Activated CD4-positive, alpha-beta T cell treated with anti-CD3 and anti-CD28 coated beads for 4 hours (primary cell): ENCODE results near the gene CRTC3.
"Not testable (repeated sequence)": the region's sequence is repeated elsewhere in the genome, so short reads cannot be mapped to it uniquely, and the experiment has no call there.

Experiments used
- DNase-seq, 2 donors: peaks; one replicate each; pipeline ENCODE4 v3.0.0-alpha.2; 2020

The CRTC3 gene

GRCh38 chr15:90629217-90629616 is 99.5 kb downstream of the CRTC3 start:
- no peak for DNase-seq

DNA sequence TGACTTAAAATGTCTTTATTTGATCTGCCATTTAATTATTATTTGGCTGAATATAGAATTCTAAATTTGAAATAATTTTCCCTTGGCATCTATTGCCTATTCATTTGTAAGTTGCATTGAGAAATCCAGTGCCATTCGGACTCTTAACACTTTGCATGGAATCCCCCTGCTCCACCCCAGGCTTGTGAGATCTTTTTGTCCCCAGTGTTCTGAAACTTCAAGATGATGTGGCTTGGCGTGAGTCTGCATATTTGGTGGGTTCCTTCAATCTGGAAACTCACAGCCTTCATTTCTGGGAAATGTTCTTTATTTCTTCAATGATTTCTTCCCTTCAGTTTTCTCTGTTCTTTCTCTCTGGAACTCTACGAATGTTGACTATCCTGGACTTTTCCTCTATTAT is 103.6 kb downstream of the CRTC3 start:
- no peak for DNase-seq

GRCh38 chr15:90636993-90637392 is 107.3 kb downstream of the CRTC3 start:
- DNase-seq, result not testable (repeated sequence)

DNA sequence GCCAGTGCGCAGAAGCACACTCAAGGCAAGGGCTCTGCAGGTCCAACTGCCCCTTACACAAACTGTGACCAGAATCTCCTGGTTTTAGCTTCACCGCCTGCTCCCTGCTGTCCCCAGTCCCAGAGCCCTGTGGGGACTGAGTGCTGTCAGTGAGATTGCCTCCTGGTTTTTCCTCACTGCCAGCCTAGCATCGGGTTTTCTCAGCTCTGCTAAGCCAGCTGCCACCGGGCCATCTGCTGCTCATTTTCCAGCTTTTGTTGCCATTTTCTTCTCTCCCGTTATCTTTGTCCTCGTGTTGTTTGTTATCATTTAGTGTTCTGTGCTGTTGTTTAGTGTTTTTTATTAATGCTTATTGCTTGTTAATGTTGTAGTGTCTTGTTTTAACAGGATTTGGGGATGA is 108.0 kb downstream of the CRTC3 start:
- no peak for DNase-seq

DNA sequence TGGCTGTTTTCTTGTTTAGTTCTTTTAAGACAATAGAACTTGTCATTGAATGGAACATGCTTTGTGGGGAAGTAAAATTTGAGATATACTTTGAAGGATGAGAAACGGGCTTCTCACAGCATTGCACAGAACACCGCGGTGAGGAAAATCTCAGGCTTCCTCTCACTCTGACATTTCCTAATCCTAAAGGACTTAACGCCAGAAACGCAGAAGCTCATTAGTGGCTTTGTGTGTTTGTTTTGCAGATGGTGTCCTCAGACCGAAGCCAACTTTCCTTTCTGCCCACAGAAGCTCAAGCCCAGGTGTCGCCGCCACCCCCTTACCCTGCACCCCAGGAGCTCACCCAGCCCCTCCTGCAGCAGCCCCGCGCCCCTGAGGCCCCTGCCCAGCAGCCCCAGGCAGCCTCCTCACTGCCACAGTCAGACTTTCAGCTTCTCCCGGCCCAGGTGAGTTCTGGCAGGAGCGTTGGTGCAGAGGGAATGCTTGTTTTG is 108.5 kb downstream of the CRTC3 start:
- no peak for DNase-seq

- no peak for DNase-seq
Measured at GRCh38 chr15:90638963-90639362, 109.2 kb downstream of the CRTC3 start.

- no peak for DNase-seq
Measured at GRCh38 chr15:90640862-90641261, 111.1 kb downstream of the CRTC3 start.

GRCh38 chr15:90641581-90642463 is 112.1 kb downstream of the CRTC3 start:
- DNase-seq, result no peak

DNA sequence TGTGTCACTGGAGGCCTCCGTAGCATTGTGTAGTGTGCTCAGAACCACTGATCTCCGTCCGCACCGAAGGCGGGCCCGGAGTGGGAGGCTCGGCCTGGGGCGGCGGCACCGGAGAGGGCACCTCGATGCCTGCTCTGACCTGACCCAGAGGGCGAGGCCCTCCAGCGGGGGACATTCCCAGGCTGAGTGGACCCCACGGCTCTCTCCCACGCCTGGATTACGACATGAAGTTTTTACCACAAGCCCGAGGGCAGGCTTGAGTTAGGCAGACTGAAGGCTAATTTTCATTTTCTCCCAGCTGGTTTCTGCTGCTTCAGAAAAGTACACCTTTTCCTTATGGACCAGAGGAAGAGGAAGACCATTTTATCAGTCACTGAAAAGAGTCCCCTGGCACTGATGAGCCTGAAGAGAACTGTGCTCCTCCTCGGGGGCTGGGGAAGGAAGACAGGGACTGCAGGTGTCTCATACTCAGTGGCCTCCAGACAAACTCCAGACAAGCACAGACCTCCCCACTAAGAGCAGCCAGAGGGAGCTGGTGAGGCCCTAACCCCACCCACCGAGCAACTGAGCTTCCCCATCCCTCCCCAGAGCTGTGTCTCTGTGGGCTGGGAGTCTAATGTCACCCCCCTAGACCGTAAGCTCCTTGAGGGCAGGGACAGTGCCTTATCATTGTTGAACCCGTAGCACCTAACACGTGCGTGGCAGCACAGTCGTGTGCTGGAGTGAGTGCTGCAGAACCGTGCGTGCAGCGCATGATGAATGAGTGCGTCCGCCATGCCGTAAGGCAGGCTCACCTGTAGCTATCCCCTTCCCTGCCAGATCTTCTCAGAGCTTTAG is 113.0 kb downstream of the CRTC3 start:
- no peak for DNase-seq

- no peak for DNase-seq
Measured at GRCh38 chr15:90643301-90643632, 113.5 kb downstream of the CRTC3 start.

DNA sequence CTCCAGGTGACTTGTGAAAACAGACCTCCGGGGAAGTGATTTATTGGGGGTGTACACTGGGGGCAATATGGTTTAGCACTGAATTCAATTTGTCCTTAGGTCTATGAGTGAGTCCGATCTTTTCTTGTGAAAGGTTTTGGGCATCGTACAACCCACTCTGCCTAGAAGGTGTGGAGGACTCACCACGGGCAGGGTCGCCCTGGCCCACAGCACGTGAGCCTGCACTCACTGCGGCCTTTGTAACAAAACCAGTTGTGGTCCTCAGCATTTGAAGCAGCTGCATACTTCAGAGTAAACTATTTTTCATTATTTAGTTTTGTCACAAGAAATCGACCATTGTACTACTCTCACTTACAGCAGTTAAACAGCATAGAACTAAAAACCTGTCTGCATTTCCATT is 114.8 kb downstream of the CRTC3 start:
- DNase-seq, result no peak

DNA sequence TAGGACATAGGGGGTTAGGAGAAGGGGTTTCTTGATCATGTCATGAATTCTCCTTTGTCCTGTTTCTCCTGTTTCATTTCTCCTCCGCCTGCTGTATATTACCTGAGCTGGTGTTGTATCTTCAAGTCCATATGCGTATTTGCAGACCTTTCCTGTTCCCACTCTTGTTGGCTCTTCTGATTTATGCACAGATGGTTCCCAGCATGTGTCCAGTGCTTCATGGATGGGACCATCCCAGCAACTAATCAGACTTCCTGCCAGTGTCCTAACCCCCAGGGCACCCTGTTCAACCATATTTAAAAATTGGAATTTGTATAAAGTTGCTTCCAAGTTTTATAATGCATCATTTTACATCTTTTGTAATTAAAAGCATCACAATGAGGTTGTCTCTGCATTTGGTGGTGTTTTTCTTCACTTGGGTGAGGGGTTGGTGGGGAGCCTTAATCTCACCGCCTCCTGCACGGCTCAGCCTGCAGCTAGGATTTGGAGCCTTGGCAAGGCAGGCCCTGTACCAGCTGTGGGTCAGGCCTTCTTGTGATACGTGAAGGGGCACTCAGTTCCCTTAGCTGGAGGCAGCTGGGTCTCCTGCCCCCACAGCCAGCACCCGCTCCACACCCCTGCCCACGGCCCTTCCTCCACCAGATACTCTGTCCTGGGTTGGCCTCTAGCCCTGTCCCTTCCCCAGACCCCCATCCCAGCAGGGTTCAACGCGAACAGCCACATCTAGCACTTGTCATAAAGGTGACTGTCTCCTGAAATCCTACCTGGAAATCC is 115.4 kb downstream of the CRTC3 start:
- no peak for DNase-seq

DNA sequence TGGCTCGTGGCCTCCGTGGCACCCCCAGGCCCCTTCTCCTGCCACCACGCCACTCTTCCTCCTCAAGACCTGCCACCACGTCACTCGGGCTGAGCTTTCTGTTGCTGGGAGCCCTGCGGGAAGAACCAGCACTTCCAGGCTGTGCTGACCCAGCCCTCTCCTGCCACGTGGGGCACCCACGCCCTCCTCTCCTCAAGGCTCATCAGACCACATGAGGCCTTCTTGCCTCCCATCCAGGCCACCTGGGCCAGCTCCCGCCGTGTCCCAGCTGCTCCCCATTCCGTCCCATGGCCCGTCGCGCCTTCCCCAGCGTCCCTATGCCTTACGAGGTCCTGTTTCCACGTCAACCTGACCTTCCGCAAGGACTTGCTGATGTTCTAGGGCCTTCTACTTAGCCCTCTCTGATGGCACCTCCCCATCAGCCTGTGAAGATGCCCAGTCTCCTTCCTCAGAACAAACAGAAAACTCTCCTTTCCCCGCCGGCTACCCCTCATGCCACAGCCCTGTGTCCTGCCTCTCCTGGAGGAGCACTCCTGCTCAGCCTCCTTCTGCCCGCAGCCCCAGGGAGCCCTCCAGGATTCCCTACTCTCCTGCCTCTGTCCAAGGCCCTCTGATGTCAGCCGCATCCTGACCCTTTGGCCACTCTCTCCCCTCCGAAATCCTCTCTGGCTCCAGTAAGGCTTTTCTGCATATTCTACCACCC is 116.3 kb downstream of the CRTC3 start:
- no peak for DNase-seq

DNA sequence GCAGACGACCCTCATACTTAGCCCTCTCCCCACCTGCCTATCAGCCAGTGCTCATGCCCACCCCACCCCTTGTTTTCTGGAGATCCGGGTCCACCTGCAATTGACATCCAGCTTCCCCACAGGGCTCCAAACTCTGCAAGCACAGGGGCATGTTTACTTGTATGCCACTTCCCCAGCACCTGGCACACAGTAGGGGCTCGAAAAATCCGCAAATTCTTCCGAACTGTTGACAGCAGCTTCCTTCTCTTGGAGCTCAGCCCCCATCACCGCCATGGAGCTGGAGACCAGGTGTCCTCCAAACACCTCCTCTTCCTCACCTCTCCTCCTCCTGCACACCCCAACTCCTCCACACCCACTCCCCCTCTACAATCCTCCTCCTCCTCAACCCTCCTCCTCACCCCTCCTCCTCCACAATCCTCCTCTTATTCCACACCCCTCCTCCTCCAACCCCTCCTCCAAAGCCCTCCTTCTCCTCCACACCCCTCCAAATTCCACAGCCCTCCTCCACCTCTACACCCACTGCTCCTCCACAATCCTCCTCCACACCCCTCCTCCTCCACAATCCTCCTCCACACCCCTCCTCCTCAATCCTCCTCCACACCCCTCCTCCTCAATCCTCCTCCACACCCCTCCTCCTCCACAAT is 117.1 kb downstream of the CRTC3 start:
- no peak for DNase-seq

DNA sequence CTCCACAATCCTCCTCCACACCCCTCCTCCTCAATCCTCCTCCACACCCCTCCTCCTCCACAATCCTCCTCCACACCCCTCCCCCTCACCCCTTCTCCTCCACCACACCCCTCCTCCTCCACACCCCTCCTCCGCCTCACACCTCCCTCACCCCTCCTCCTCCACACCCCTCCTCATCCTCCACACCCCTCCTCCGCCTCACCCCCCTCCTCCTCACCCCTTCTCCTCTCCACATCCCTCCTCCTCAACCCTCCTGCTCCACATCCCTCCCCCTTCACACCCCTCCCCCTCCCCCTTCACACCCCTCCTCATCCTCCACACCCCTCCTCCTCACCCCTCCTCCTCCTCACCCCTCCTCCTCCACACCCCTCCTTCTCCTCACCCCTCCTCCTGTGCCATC is 117.6 kb downstream of the CRTC3 start:
- no peak for DNase-seq

DNA sequence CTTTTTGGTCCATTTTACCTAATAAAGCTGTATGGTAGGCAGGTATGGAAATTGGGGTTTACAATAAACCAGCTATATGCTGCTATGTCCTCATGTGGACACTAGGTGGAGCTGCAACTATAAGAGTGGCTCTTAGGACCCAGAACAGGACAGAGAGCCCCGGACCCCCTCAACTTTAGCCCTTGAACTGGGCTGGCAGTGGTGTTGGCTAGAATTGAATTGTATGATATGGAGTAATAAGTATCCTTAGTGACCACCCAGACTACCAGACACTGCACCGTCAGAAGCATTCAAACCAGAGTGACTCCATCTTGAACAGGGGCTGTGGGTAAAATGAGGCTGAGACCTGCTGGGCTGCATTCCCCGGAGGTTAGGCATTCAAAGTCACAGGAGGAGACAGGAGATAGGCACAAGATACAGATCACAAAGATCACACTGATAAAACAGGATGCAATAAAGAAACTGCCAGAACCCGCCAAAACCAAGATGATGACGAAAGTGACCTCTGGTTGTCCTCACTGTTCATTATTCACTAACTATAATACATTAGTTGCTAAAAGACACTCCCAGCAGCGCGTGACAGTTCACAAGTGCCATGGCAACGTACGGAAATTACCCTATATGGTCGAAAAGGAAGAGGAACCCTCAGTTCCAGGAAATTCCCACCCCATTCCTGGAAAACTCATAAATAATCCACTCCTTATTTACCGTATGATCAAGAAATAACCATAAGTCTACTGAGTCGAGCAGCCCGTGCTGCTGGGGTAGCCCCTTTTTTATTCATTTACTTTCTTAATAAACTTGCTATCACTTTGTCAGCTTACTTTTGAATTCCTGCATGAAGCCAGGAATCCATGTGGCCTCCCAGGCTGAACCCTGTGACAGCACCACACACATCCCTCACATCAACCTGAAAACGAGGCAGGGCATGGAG is 118.7 kb downstream of the CRTC3 start:
- DNase-seq, result peak; percentile 56 to 65

- no peak for DNase-seq
Measured at GRCh38 chr15:90650117-90650955, 120.6 kb downstream of the CRTC3 start.

- DNase-seq, result no peak
Measured at GRCh38 chr15:90650956-90651689, 121.4 kb downstream of the CRTC3 start.
